SKM-1 (cell line): ENCODE measurements around the gene MNX1.

Experiments used
- DNase-seq: peaks from one replicate; lab custom pipeline; 2025; ENCODE audit not compliant: unreplicated experiment; lab: John Stamatoyannopoulos, UW

The MNX1 gene

DNA sequence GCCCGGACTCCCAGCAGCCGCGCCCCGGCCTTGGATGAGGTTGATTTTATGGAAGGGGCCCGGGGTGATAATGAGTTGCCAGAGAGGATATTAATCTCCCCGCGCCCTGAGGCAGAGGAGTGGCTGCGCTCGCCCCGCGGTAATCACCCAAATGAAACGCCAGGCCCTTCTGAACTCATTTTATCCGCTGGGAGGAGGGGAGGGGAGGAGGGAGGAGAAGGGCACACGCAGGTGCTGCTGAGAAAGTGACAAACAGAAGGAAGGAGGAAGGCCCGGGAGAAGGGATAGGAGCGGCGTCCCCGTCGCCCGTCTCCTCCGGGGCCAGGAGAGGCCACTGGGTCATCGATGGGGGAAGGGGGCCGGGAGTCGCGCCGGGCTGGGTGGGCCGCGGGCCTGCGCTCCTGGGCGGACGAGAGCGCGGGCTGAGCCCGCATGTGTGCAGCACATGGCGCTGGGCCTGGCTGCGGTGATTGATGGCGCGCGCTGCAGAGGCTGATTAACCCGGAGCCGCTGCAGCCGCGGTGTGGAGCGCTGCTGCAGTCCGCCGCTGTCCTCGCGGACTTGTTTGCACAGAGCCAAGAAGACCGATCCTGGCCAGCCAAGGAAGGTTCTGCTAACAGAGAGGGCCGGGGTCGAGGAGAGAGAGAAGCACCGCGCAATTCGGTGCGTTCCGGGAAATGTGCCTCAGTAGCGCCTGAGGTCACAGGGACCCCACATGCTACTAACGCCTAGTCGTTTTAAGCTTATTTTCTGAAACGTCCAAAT, 6.5 kb downstream of the MNX1 start:
- DNase-seq = no peak

DNA sequence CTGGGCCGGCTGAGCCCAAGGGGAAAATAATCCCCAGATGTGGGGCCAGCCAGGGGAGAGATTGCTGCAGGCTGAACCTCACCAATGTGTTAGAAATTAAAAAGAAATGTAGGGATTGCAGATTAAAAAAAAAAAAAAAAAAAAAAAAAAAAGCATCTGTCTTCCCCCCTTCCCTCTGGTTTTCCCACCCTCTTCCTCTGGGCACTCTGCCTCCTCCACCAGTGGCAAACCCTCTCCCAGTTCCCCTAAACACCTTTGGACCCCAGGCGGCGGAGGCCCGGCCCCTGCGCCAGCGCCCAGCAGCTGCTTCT, 7.1 kb downstream of the MNX1 start:
- DNase-seq = no peak

DNA sequence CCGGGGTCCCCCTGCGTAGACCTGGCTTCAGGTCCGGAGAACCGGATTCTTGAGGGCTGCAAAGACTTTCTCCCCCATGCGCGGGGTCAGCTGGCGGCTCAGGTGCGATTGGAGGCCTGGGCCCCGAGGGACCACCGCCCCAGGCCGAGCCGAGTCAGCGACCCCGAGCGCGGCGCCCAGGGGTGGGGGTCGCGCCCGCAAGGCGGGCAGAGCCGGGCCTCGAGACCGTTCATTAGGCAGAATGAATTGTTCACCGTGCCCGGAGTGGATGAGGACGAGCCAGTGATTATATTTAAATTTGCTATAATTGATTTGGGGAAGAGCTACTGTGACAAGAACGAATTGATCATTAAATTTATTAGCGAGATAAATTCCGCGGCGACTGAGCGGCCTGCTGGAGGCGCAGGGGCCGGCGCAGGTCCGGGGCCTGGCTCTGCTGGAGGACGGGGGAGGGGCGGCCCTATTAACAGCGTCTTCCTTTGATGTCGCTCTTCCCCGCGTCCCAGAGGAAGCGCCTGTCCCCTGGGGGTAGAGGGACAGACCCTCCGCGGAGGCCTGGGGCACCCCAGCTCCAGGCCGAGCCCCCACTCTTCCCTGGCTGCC, 7.5 kb downstream of the MNX1 start:
- no peak for DNase-seq

DNA sequence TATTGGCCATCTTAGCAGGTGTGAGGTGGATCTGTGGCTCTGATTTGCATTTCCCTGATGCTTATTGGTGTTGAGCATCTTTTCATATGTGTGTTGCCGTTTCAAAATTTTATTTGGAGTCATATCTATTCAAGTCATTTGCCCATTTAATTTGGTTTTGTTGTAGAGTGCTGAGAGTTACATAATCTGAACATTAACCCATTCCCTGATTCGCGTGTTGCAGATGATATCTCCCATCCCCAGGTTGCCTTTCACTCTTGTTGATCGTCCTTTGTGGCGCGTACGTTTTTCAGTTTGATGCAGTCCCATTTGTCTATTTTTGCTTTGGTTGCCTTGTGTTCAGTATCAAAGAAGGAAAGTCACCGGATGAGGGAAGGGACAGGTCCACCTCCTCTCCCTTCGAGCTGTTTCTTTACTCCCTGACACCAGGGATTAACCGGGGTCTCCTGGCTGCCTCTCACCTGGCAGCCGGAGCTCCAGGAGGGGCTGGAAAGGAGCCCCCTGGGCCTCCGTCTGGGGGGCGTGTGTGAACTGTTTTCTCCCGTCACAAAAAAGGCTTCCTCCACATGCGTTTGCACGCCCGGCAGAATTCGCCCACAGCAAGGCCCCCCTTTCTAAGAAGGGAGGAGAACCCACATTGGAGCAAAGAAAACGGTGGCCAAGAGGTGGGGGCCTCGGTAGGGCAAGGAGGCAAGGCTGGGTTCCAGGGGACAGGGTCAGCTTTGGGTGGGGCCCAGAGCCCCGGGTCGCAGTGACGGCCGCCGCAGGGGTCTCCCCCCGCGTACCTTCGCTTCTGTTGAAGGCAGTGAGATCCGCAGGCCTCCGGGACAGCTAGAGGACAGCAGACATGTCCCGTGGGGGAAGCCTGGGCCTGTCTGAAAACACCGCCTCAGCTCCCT, 8.3 kb downstream of the MNX1 start:
- DNase-seq = no peak

DNA sequence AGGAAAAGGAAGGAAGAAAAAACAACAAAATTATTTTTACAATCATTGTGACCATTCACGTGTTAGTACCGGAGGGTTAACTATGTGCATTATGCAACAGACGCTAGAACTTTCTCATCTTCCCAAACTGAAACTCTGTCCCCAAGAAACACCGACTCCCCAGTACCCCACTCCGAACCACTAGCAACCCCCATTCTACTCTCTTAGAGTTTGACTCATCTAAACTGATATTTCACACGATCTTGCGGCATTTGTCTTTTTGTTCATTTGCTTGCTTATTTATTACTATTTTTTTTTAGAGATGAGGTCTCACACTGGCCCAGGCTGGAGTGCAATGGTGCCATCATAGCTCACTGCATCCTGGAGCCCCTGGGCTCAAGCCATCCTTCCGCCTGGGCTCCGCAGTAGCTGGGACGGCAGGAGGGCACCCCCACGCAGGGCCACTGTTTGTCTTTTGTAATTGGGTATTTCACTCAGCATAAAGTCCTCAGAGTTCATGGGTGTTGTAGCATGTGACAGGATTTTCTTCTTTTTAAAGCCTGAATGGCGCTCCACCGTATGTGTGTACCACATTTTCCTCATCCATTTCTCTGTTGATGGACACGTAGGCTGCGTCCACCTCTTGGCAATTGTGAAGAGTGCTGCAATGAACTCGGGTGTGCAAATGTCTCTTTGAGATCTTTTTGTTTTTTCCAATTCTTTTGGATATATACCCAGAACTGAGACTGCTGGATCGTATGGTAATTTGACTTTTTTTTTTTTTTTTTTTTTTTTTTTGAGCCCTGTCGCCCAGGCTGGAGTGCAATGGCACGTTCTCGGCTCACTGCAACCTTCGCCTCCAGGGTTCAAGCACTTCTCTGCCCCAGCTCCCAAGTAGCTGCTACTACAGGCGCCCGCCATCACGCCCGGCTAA, 9.5 kb downstream of the MNX1 start:
- DNase-seq = no peak

DNA sequence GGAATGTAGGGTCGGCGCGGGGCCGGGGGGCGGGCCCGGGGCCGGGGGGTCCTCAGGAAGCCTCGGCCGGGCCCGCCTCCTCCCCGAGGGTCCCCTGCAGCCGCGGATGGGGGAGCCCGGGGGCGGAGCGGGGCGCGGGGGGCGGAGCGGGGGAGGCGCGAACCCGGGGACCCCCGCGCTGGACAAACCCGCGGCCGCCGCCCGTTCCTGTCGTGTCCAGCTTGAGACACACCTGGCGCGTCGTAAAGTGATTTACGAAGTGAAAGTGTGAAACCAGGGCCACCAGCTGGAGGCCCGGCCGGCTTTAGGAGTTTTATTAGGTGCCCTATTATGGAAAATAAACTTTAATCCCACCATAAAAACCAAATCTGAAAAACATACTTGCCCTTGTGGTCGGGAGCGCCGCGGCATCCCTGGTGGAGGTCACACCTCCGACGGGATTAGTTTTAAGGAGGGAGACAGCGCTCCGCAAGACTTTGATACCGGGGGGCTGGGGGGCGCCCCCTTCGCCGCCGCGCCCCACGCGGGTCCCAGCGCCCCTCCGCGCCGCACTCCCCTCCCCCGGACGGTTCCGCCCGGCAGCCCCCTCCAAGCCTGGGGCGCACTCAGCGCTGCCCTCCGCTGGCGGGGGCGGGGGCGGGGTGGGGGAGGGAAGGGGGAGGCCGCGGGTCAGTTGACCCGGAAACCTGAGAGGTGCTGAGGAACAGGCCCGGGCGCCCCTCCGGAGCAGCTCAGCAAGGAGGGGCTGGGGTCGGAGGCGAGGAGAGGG, 10.3 kb downstream of the MNX1 start:
- DNase-seq = no peak

DNA sequence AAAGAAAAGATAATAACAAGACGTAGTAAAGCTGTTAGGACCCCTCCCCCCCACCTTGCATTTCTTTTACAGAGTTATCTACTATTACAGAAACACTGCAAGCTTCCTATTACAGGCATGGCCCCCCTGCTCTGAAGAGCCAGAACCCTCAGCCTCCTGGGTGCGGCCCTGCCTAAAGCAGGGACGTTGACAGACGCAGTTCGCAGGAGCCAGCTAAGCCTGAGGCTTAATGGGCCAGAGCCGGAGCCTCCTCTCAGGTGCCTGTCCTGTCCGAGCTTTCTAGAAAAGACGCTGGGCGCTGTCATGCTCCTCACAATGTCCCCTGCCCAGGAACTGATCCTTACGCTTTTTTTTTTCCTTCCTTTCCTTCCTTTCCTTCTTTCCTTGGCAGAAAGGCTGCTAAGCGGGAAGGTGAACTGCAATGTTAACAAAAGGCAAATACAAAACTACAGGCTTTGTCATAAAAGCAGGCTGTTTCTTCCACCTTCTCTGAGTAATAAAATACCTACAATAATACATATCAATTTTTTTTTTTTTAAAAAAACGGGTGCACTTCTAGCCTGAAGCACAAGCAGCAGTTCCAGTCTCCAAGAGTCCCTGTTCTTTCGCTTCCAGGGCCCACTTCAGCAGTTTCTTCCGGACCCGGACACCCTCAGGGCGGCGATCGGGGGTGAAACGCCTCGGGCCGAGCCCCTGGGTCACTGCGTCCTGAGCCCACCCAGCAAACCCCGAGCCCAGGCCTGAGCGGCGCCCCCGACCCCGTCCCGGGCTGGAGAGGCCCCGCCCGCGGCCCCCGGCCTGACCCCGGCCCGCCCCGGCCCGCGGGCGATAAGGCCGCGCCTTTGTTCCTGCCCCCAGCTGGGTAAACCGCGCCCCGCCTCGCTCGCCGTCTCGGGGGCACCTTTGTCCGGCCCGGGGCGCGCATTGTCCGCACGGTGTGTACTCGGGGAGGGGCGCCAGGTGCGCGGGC, 11.2 kb downstream of the MNX1 start:
- DNase-seq = no peak

DNA sequence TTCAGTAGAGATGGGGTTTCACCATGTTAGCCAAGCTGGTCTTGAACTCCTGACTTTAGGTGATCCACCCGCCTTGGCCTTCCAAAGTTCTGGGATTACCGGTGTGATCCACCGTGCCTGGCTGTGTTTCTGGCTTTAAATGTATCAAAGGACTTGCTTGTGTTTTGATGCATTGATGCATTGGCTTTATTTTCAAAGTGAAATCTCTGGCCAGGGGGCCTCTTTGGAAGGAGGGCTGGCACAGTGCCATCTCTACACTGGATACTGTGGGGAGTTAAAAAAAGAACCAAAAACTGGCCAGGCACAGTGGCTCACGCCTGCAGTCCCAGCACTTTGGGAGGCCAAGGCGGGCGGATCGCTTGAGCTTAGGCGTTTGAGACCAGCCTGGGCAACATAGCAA, 16.0 kb downstream of the MNX1 start:
- DNase-seq = no peak

DNA sequence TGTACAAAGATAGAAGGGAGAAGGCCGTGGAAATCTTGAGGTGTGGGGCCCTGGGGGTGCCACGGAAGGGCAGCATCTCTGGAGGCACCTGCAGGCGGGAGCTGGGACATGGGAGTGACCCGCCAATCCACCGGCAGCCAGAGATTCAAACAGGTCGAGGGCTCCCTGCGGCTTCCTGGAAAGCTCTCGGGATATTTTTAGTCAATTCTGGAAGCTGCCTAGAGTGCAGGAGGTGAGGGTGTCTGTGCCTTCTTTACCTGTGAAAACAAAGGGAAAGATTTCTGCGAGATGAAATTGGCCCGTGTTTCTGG, 16.6 kb downstream of the MNX1 start:
- DNase-seq = no peak

DNA sequence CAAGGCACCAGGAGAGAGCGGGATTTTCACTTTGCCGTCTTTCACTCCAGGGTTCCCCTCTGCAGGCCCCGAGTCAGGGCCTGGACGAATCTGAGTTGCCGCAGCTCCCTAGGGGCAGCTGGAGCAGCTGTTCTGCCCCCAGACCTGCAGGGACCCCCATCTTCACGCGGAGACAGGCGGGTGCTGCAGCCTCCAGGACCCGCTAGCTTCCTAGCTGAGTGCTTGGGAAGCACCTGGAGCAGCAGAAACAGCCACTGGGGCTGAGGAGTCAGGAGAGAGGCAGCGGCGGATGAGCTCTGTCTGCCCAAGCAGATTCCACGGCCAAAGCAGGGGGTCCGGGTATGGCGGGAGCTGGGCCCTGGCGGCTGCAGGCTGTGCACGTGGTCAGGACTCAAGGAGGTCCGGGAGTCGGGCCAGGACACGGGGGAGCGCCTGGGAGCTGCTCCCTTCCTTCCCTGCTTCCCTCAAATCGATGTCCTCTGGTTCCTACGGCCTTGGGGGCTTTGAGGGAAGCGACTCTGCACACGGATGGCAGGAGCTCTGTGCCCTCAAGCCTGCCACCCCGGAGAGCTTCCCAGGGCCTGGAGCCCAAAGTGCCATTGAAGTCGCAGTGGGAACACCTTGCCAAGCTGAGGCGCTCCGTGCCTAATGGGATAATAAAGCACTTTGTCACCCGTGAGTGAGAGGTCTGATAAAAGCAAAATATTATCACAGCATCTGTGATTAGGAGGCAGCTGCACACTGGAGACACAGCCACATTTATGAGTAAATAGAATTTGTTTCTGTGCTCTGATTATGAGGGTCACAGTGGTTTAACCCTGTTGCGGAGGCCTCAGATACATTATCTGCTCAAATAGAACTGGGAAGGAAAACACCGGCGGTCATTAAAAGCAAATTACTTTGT, 17.2 kb downstream of the MNX1 start:
- no peak for DNase-seq

DNA sequence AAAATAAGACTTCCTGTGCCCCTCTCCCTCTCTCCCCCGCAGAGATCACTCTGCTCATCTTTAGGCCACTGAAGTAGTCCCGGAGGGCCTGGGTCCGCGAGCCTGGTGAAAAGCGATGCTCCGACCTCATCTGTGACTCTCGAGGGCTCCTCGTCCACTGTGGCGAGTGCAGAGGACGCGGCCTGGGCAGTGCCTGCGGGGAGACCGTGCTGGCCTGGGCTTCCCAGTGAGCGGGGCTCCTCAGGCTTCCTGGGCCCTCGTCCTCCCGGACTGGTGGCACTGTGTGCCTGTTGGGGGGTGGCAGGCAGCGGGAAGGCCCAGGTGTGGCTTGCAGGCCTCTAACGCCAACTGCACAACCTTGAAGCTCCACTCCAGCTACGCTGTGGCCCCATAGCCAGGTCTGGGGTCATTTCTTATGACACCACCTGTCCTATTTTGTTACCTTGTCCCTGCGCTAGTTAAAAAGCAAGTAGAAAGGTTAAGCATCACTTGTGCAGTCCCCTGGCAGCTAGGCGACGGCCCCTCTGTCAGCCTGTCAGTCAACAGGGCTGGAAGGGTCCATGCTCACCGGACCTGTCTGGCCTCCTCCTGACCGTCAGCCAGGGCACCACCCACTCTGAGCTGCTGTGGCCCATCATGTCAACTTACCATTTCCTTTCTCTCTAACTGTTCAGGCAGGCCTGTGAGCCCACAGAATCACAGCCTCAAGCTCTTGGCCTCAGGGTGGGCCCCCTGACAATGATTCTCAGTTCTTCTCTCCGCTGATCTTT, 20.5 kb downstream of the MNX1 start:
- DNase-seq = no peak

DNA sequence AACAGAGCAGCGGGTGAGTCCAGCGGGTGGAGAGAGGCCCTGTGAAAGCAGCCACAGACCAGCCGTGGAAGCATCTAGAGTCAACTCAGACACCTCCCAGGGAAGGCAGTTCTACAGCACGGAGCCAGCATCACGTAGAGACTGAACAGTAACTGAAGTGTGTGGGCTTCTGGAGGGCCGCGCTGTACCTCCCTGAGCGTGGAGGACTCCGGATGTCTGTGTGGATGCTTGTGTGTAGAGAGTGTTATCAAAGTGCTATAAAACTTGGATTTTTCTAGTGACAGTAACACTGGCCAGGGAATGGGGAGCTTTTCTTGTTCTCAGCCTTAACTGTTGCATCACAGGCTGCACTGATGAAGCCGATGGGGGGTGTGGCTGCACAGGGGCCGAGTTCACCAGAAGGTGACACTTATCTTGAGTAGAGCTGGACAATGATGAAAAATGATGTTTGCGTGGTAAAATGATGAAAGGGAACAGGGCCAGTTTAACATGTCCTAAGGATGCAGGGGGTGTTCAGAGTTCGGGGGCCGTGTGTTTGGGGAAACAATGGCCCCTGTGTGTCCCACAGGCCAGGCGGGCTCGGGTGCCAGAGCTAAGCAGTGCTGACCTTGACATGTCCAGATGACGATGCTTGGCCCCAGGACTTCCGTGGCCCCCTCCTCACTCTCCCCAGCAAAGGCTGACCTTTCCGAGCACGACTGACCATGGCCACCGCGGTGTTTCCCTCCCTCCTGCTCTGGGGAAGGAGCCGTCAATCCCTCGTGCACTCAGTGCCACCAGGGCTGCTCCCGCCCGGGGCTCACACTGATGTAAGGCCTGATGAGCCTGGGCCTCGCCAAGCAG, 21.9 kb downstream of the MNX1 start:
- DNase-seq = no peak

DNA sequence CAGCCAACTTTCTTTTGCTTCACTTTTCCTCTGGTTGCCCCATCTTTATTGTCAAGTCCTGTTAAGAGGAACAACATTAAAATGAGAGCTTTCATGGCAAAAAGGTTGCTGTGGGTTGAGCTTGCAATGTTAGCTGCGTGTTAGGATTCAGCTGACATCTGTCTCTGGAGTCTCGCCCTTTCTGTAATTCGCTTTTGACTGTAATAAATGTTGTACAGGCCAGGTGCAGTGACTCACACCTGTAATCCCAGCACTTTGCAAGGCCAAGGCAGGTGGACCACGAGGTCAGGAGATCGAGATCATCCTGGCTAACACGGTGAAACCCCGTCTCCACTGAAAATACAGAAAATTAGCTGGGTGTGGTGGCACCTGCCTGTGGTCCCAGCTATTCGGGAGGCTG, 24.1 kb downstream of the MNX1 start:
- DNase-seq = no peak

DNA sequence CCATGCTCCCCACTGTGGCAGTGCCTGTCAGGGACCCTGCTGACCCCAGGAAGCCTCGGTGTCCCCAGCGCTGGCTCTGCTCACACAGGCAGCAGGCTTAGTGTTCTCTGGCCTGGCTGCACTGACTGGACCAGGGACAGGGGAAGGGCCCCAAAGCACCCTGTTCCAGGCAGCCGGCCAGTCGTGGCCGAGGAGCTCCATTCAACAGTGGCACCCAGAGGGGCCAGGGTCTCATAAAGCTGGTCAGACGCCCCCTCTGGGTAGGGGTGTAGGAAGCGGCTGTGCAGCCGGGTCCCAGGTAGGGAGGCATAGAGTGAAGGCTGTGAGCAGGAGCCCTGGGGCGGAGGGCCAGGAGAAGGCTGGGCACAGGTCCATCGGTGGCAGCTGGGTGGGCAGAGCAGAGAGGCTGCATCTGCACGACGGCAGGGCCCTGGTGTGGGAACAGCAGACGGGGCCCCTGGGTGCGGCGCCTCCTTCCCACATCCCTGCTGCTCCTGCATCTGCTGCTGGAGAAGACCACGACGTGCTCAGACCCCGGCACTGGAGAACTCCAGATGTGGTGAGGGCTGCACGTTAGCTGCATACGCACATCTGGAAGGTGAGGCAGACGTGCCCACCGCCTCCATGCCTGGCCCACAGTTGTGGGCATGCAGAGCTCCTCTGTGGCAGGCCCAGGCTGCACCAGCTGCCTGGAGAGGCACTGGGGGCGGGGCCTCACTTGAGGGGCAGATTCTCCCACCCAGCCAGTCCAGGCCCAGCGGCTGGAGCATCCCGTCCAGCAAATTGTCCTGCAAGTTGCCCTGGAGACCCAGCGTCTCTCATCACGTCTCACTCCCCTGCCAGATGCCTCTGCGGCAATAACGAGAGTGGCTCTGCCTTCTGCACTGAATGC, 25.1 kb downstream of the MNX1 start:
- no peak for DNase-seq

DNA sequence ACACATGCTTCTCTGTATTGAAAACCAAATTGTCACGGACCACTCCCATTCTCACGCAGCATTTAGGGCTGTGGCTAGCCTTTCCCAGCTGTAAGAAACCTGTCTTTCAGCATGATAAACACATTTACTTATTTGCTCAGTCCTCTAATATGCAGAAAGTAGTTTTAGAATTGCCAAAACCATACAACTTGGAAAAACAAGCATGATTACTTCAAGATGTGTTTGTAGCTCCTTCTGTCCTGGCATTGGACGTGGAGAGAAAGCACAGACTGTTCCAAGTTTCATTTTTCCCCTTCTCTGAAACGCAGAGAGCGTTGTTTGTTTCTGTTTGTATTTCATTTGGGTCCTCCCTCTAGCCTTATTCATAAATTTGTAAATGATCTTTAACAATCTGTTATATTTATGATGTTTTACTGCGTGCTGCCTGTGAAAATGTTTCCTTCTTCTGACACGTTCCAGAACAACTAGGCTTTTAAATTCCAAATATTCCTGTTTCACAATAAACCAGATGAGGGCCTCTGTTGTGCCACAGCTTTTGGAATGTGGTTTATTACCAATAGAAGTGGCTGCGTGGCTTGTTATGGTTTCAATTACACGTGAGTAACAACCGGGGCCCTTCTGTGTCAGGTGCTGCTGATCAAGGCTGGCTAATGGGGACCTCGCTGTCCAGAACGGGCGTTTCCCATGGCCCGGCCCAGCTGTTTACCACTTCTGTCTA, 26.1 kb downstream of the MNX1 start:
- DNase-seq = no peak
